Measurements from ENCODE around the gene ADGRG7. TPM values are rescaled to one million over a fixed set of nuclear protein-coding genes. Genes with fewer than 3 reads are reported as not detected.
A peak's percentile ranks its signal among the peaks of the same experiment; 100 is the strongest.

ADGRG7 gene
- total and polyA plus RNA-seq, 4 donors: 2.1 to 65.5 (median 13.7) TPM

GRCh38 chr3:100635273-100635701, 25.9 kb downstream of the ADGRG7 start (continued):
- TF ChIP-seq REST (IDR thresholded peaks at IDR 0.05) (peak; percentile 85), JUND (IDR thresholded peaks at IDR 0.05) (peak; percentile 70 to 90)

- Histone ChIP-seq H3K4me1 (ENCODE audit: control insufficient read depth in 4 of 4, insufficient read depth in 4 of 4, low read length in 3 of 4) (peaks cover 4 to 49% (median 15%) of the 10 kb centered on the region in 4 donors), H3K36me3 (ENCODE audit: control insufficient read depth in 4 of 4, insufficient read depth in 3 of 4, low read depth in 1 of 4, low read length in 3 of 4) (no peaks in the 10 kb centered on the region), H3K9ac (ENCODE audit: low read depth in 1 of 2, low read length in 2 of 2) (no peak overlapping the region), H3K27ac (ENCODE audit: low read depth in 1 of 2, low read length in 2 of 2) (no peak overlapping the region), H3K9me3 (ENCODE audit: control insufficient read depth in 4 of 4, low read length in 3 of 4) (peaks cover 0 to 7% (median 0%) of the 10 kb centered on the region in 4 donors), H3K27me3 (ENCODE audit: control insufficient read depth in 4 of 4, insufficient read depth in 4 of 4, low read length in 3 of 4) (no peaks in the 10 kb centered on the region), H3K4me3 (ENCODE audit: low read depth in 1 of 3, low read length in 3 of 3) (no peak overlapping the region)
- WGBS: 54% methylated on average over 1 of the region's 1 CpG
- DNase-seq (ENCODE audit: low spot score): no peak
- TF ChIP-seq ZBTB33 (IDR thresholded peaks at IDR 0.05) (no peak), RXRA (IDR thresholded peaks at IDR 0.05) (no peak), JUND (IDR thresholded peaks at IDR 0.05) (no peak), MAX (IDR thresholded peaks at IDR 0.05) (no peak), YY1 (IDR thresholded peaks at IDR 0.05) (no peak), FOXA2 (IDR thresholded peaks at IDR 0.05) (no peak), ATF3 (IDR thresholded peaks at IDR 0.05) (no peak), SP1 (IDR thresholded peaks at IDR 0.05) (no peak), REST (IDR thresholded peaks at IDR 0.05) (no peak), NR2F2 (IDR thresholded peaks at IDR 0.05) (no peak), TAF1 (conservative IDR thresholded peaks at IDR 0.05) (no peak), FOXA1 (IDR thresholded peaks at IDR 0.05) (no peak), HNF4A (conservative IDR thresholded peaks at IDR 0.05) (no peak), HNF4G (IDR thresholded peaks at IDR 0.05) (no peak), GABPA (IDR thresholded peaks at IDR 0.05 in 1 of 2, conservative IDR thresholded peaks at IDR 0.05 in 1 of 2) (no peak), RAD21 (IDR thresholded peaks at IDR 0.05) (no peak)
Measured at GRCh38 chr3:100637197-100637631, 27.8 kb downstream of the ADGRG7 start.

Data from liver (tissue), 9 donors.